Subcutaneous abdominal adipose tissue (tissue), 5 donors: ENCODE data around the gene ZBTB40.

Source experiments
- H3K27ac ChIP-seq: one replicate; pipeline ENCODE4 v1.7.0; 2013; ENCODE audit warnings: low read depth, mild to moderate bottlenecking, inconsistent platforms, low read length, moderate library complexity
- H3K27me3 ChIP-seq, 5 donors: one replicate each; pipeline ENCODE4 v1.7.0; 2013; ENCODE audit warnings: low read length in 5 of 5, inconsistent platforms in 1 of 5; ENCODE audit not compliant: control insufficient read depth in 5 of 5, insufficient read depth in 4 of 5
- H3K36me3 ChIP-seq, 5 donors: one replicate each; pipeline ENCODE4 v1.7.0; 2013; ENCODE audit warnings: low read length in 5 of 5; ENCODE audit not compliant: control insufficient read depth in 5 of 5, insufficient read depth in 5 of 5
- H3K4me1 ChIP-seq, 5 donors: one replicate each; pipeline ENCODE4 v1.7.0; 2013; ENCODE audit warnings: low read length in 5 of 5, mild to moderate bottlenecking in 3 of 5, moderate library complexity in 1 of 5; ENCODE audit not compliant: control insufficient read depth in 5 of 5, insufficient read depth in 5 of 5
- H3K4me3 ChIP-seq, 5 donors: one replicate each; pipeline ENCODE4 v1.7.0; 2013; ENCODE audit warnings: low read length in 5 of 5, low read depth in 1 of 5
- H3K9ac ChIP-seq, 5 donors: one replicate each; pipeline ENCODE4 v1.7.0; 2013; ENCODE audit warnings: low read length in 5 of 5, mild to moderate bottlenecking in 4 of 5, moderate library complexity in 3 of 5
- H3K9me3 ChIP-seq, 5 donors: one replicate each; pipeline ENCODE4 v1.7.0; 2013; ENCODE audit warnings: low read length in 5 of 5; ENCODE audit not compliant: control insufficient read depth in 5 of 5
- donor health status: healthy.
- donor health status: healthy.
- donor health status: healthy.
- donor health status: healthy.
- donor health status: healthy.

ZBTB40 gene

GRCh38 chr1:22534951-22535350 is 83.3 kb downstream of the ZBTB40 start:
- Histone ChIP-seq H3K36me3 (peaks cover 0 to 17% (median 11%) of the 10 kb centered on the region in 5 donors), H3K27ac (no peak overlapping the region), H3K4me1 (peaks cover 1 to 14% (median 9%) of the 10 kb centered on the region in 5 donors), H3K4me3 (no peak overlapping the region), H3K27me3 (no peaks in the 10 kb centered on the region), H3K9ac (no peak overlapping the region), H3K9me3 (no peaks in the 10 kb centered on the region)

- H3K4me3 ChIP-seq, result no peak overlapping the region
- peaks cover 0 to 10% (median 8%) of the 10 kb centered on the region in 5 donors for H3K4me1 ChIP-seq
- H3K27me3 ChIP-seq, result no peaks in the 10 kb centered on the region
- H3K27ac ChIP-seq, result no peak overlapping the region
- no peaks in the 10 kb centered on the region for H3K9me3 ChIP-seq
- H3K9ac ChIP-seq, result no peak overlapping the region
- peaks cover 0 to 17% (median 11%) of the 10 kb centered on the region in 5 donors for H3K36me3 ChIP-seq
These were observed 83.7 kb downstream of the ZBTB40 start for GRCh38 chr1:22535399-22535798.

DNA sequence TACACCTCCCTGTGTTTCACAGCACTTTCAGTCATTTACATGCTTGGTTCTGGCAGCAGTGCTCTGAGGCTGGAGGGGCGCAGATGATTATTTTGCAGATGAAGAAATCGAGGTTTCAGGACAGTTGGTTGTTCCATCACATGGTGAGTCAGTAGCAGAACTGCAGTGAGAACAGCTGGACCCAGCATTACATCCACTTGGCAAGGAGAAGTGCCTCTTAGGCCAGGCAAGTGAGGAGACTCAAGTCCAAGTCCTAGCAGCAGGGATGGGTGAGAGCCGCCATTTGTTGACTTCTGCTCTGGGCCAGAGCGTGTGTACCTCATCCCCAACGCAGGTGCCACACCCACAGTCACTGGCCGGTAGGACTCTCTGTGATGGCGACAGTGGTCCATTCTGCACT is 84.9 kb downstream of the ZBTB40 start:
- Histone ChIP-seq H3K9ac (no peak overlapping the region), H3K4me1 (peaks cover 0 to 6% (median 0%) of the 10 kb centered on the region in 5 donors), H3K27ac (no peak overlapping the region), H3K9me3 (no peaks in the 10 kb centered on the region), H3K27me3 (no peaks in the 10 kb centered on the region), H3K4me3 (no peak overlapping the region), H3K36me3 (peaks cover 0 to 17% (median 11%) of the 10 kb centered on the region in 5 donors)

GRCh38 chr1:22537441-22538139 is 85.9 kb downstream of the ZBTB40 start:
- Histone ChIP-seq H3K27me3 (no peaks in the 10 kb centered on the region), H3K9ac (no peak overlapping the region), H3K9me3 (no peaks in the 10 kb centered on the region), H3K36me3 (peaks cover 0 to 13% (median 9%) of the 10 kb centered on the region in 5 donors), H3K4me3 (no peak overlapping the region), H3K4me1 (peaks cover 0 to 6% (median 0%) of the 10 kb centered on the region in 5 donors), H3K27ac (no peak overlapping the region)

GRCh38 chr1:22539510-22540118 is 88.0 kb downstream of the ZBTB40 start:
- Histone ChIP-seq H3K27me3 (peaks cover 0 to 12% (median 11%) of the 10 kb centered on the region in 5 donors), H3K9ac (no peak overlapping the region), H3K4me3 (no peak overlapping the region), H3K36me3 (peaks cover 0 to 5% (median 0%) of the 10 kb centered on the region in 5 donors), H3K27ac (no peak overlapping the region), H3K4me1 (peaks cover 0 to 6% (median 0%) of the 10 kb centered on the region in 5 donors), H3K9me3 (no peaks in the 10 kb centered on the region)

DNA sequence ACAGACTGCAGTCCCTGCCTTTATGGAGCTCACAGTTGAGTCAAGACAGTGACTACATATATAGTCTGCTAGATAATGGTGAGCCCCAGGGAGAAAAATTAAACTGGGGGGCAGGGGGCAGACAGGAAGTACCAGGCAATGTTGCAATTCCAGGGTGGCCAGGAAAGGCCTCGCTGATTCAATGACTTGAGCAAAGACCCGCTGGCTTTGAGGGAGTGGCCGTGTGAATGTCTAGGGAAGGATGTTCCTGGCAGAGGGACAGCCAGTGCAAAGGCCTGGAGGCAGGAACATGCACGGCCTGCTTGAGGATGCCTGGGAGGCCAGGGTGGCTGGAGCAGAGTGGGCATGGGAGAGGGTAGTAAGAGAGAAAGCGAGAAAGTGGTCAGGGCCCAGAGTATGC is 88.7 kb downstream of the ZBTB40 start:
- no peak overlapping the region for H3K27ac ChIP-seq

DNA sequence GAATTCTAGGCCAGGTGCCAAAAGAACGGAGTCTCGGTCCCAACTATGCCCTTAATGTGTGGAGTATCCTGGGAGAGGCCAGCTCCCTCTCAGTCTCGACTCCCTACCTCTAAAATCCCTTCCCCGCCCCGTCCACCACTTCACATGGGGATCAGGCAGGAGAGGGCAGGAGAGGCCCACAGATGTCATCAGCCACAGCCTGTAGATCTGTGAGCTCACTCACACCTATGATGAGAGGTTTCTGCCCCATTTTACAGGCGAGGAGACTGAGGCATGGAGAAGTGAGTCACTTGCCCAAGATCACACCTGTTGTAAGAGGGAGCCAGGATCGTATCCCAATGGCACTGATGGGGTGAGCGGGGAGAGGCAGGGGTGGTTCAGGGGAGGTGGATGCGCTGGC is 91.2 kb downstream of the ZBTB40 start:
- no peak overlapping the region for H3K27ac ChIP-seq
- H3K36me3 ChIP-seq, result no peaks in the 10 kb centered on the region
- H3K4me3 ChIP-seq, result no peak overlapping the region

More for the DNA sequence above, 88.7 kb downstream of the ZBTB40 start:
- no peak overlapping the region for H3K4me3 ChIP-seq
- H3K9ac ChIP-seq, result no peak overlapping the region
- H3K27me3 ChIP-seq, result peaks cover 4 to 16% (median 15%) of the 10 kb centered on the region in 5 donors
- H3K36me3 ChIP-seq, result peaks cover 0 to 4% (median 0%) of the 10 kb centered on the region in 5 donors
- H3K4me1 ChIP-seq, result peaks cover 0 to 6% (median 0%) of the 10 kb centered on the region in 5 donors
- H3K9me3 ChIP-seq, result no peaks in the 10 kb centered on the region

DNA sequence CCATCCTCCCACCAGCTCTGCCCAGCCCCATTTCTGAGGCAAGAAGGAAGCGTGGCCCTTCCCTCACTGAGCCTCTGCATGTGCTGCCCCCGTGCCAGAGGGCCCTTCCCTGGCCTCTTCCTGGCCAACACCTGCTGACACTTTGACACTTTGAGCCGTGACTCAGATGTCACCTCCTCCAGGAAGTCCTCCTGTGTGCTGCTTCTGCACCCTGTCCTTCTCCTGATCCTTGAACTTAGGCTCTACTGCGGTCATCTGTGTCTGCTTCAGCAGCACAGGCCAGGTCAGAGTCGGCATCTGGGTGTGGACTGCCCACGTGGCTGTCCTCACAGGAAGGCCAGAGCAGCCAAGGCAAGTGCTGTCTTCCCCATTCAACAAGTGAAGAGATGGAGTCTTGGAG is 92.0 kb downstream of the ZBTB40 start:
- Histone ChIP-seq H3K27ac (no peak overlapping the region), H3K4me3 (no peak overlapping the region), H3K36me3 (no peaks in the 10 kb centered on the region), H3K9me3 (no peaks in the 10 kb centered on the region), H3K4me1 (no peaks in the 10 kb centered on the region), H3K9ac (no peak overlapping the region), H3K27me3 (peaks cover 19 to 35% (median 32%) of the 10 kb centered on the region in 5 donors)

More for the DNA sequence above, 91.2 kb downstream of the ZBTB40 start:
- Histone ChIP-seq H3K4me1 (no peaks in the 10 kb centered on the region), H3K9me3 (no peaks in the 10 kb centered on the region), H3K9ac (no peak overlapping the region), H3K27me3 (peaks cover 13 to 28% (median 26%) of the 10 kb centered on the region in 5 donors)

GRCh38 chr1:22544606-22545005 is 93.0 kb downstream of the ZBTB40 start:
- no peak overlapping the region for H3K27ac ChIP-seq
- no peaks in the 10 kb centered on the region for H3K36me3 ChIP-seq
- peaks cover 21 to 39% (median 35%) of the 10 kb centered on the region in 5 donors for H3K27me3 ChIP-seq
- H3K4me1 ChIP-seq, result no peaks in the 10 kb centered on the region
- H3K9me3 ChIP-seq, result no peaks in the 10 kb centered on the region
- H3K4me3 ChIP-seq, result no peak overlapping the region
- no peak overlapping the region for H3K9ac ChIP-seq

DNA sequence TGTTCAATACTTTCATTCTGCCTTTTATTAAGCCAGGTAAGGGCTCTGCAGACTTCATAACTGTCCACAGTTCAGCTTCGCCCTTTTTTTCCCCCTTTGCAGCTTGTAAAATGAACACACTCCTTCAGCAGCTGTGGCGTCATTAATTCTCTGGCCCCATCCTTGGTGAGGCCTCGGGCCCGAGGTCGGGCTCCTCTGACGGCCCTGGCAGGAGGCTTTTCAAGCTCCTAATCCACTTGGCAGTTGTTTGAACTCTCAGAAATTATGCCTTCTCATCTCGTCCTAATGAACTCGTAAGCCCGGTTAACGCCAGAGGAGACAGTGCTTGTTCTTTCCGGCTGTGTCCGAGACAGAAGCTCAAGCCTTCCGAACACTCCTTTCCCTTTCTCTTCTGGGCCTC is 93.5 kb downstream of the ZBTB40 start:
- H3K9me3 ChIP-seq, result no peaks in the 10 kb centered on the region
- H3K9ac ChIP-seq, result no peak overlapping the region
- H3K27me3 ChIP-seq, result peaks cover 21 to 44% (median 35%) of the 10 kb centered on the region in 5 donors
- H3K36me3 ChIP-seq, result no peaks in the 10 kb centered on the region
- no peaks in the 10 kb centered on the region for H3K4me1 ChIP-seq
- H3K27ac ChIP-seq, result no peak overlapping the region
- H3K4me3 ChIP-seq, result no peak overlapping the region
